CD4-positive, alpha-beta T cell treated with Interleukin-10 for 1 hour (primary cell): ENCODE measurements around the gene UGT1A10.
"Not testable (repeated sequence)": the region's sequence is repeated elsewhere in the genome, so short reads cannot be mapped to it uniquely, and the experiment has no call there.

Experiments
- DNase-seq: peaks from one replicate; pipeline ENCODE4 v3.0.0-alpha.2; 2020

Gene UGT1A10

DNA sequence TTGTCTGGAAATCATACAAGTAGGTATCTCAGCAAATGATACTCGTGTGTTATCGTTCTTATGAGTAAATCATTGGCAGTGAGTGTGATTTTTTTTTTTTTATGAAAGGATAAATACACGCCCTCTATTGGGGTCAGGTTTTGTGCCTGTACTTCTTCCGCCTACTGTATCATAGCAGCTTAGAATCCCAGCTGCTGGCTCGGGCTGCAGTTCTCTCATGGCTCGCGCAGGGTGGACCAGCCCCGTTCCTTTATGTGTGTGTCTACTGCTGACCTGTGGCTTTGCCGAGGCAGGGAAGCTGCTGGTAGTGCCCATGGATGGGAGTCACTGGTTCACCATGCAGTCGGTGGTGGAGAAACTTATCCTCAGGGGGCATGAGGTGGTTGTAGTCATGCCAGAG lies at the start of gene UGT1A10:
TSS of gene UGT1A10 (plus strand) at position 143 of the 400 bp plus-strand sequence. CDS start at position 218, 75 bp downstream.
- DNase-seq, result not testable (repeated sequence)

DNA sequence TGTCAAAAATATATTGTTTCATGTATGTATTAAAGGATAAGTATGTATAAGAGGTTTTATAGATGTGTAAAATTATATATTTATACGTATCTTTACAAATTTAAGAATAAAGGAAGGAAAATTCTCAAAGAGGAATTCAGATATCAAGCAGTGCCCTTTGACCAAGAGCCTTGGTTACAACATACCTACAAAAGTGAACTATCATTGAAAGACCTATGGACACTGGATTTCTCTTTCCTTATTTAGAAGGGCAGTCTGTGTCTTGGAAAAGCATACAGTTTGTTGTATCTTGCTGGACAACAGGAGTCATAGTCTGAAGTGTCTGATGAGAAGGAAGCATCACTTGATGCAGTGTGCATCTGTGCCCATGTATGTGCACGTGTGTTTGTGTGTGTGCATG lies 47.8 kb upstream of the UGT1A10 start:
- no peak for DNase-seq

- not testable (repeated sequence) for DNase-seq
These were observed 43.5 kb upstream of the UGT1A10 start for GRCh38 chr2:233592706-233593105.

GRCh38 chr2:233593201-233593600 lies 43.0 kb upstream of the UGT1A10 start:
- no peak for DNase-seq

DNA sequence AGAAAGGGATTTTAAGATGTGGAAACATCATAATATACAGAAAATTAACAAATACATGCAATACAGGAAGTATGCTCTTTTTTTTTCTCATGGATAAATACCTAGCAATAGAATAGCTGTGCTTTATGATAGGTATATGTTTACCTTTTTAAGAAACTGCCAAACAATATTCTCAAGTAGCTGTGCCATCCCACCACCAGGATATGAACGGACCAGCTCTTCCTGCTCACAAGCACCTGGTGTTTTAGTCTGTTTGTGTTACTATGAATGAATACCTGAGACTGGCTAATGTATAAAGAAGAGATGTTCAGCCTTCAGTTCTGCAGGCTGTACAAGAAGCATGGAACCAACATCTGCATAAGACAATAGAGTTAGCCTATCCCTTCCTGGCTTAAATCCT lies 38.7 kb upstream of the UGT1A10 start:
- DNase-seq, result no peak

DNA sequence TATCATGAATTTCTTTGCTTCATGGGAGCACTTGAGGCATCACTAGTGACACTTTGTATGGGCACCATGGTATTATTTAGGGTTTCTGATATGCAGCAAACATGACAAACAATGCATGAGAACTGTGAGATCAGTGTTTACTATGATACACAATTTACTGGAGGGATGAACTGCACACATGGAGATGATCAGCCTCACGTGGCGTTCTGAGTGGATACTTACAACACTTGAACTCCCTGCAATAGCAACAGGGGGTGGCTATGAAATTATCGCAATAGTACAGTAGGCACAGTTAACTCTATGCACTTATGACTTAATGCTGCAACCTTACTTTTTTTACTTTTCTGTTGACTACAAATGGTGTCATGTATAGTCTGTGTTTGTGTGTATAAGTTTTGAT lies 37.3 kb upstream of the UGT1A10 start:
- no peak for DNase-seq

DNA sequence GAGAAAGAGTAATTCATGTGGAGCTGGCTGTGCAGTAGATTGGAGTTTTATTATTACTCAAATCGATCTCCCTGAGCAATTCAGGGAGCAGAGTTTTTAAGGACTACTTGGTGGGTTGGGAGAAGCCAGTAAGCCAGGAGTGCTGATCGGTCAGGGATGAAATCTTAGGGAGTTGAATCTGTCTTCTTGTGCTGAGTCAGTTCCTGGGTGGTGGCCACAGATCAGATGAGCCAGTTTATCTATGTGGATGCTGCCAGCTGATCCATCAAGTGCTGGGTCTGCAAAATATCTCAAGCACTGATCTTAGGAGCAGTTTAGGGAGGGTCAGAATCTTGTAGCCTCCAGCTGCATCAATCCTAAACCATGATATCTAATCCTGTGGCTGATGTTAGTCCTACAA lies 35.9 kb upstream of the UGT1A10 start:
- DNase-seq, result no peak

- DNase-seq, result no peak
These were observed 34.2 kb upstream of the UGT1A10 start for GRCh38 chr2:233602076-233602475.

DNA sequence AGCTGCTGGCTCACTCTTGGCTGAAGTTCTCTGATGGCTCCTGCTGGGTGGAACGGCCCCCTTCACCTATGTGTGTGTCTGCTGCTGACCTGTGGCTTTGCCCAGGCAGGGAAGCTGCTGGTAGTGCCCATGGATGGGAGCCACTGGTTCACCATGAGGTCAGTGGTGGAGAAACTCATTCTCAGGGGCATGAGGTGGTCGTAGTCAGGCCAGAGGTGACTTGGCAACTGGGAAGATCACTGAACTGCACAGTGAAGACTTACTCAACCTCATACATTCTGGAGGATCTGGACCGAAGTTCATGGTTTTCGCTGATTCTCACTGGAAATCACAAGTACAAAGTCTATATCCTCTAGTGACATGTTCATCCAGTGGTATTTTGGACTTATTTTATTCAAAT lies 32.7 kb upstream of the UGT1A10 start:
- DNase-seq, result no peak

DNA sequence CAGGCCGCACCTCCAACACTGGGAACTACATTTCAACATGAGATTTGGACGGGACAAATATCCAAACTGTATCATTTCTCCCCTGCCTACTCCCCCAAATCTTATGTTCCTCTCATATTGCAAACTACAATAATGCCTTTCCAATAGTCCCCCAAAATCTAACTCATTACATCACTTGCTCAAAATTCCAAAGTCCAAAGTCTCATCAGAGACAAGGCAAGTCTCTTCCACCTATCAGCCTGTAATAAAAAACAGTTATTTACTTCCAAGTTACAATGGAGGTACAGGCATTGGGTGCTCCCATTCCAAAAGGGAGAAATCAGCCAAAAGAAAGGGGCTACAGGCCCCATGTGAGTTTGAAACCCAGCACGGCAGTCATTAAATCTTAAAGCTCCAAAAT lies 31.4 kb upstream of the UGT1A10 start:
- DNase-seq, result no peak

GRCh38 chr2:233605680-233606079 lies 30.6 kb upstream of the UGT1A10 start:
- no peak for DNase-seq

DNA sequence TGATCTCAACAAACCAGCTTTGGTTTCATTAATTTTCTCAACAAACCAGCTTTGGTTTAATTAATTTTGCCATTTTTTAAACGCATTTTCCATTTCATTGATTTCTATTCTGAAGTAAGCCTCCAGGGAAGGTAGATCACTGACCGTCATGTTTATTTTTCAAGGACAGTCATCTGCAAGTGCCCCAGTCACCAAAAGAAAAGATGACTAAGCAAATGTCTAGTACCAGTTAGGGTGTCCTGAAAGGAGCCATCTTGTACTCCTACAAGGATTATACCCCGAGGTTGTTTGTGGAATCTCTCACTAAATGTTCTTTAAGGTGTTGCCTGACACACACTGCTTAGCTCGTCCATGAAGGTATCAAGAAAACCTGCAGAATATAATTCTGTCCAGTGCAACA lies 25.0 kb upstream of the UGT1A10 start:
- no peak for DNase-seq

- not testable (repeated sequence) for DNase-seq
These were observed 18.8 kb upstream of the UGT1A10 start, which contains the start of gene UGT1A8 for GRCh38 chr2:233617476-233617875. UGT1A8 (plus strand) TSS chr2:233617633; CDS start chr2:233617708, 75 bp downstream.

GRCh38 chr2:233620204-233620603 lies 16.0 kb upstream of the UGT1A10 start:
- no peak for DNase-seq

DNA sequence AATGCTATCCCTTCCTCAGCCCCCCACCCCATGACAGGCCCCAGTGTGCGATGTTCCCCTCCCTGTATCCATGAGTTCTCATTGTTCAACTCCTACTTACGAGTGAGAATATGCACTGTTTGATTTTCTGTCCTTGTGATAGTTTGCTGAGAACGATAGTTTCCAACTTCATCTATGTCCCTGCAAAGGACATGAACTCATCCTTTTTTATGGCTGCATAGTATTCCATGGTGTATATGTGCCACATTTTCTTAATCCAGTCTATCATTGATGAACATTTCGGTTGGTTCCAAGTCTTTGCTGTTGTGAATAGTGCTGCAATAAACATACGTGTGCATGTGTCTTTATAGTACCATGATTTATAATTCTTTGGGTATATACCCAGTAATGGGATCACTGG lies 14.4 kb upstream of the UGT1A10 start:
- DNase-seq, result not testable (repeated sequence)

- no peak for DNase-seq
These were observed 8.8 kb upstream of the UGT1A10 start for GRCh38 chr2:233627331-233628025.

- DNase-seq, result no peak
These were observed 2.6 kb downstream of the UGT1A10 start for GRCh38 chr2:233638836-233639235.

- no peak for DNase-seq
These were observed 3.6 kb downstream of the UGT1A10 start for GRCh38 chr2:233639860-233640259.

DNA sequence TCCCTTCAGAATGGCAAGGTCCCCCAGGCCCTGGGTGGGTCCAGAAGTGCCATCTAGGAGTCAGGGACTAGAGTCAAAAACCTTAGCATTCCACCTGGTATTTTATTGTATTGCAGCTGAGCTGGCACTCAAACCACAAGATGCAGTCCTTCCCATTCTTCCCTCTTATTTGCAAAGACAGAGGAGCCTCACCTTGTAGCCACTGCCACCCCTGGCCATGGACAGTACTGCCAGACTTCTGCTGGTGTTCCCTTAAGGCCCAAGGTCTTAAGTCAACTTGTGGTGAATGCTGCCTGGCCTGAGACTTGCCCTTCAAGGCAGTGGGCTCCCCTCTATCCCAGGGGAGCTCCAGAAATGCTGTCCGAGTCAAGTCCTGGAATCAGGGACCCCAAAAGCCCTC lies 6.9 kb downstream of the UGT1A10 start:
- DNase-seq, result no peak

DNA sequence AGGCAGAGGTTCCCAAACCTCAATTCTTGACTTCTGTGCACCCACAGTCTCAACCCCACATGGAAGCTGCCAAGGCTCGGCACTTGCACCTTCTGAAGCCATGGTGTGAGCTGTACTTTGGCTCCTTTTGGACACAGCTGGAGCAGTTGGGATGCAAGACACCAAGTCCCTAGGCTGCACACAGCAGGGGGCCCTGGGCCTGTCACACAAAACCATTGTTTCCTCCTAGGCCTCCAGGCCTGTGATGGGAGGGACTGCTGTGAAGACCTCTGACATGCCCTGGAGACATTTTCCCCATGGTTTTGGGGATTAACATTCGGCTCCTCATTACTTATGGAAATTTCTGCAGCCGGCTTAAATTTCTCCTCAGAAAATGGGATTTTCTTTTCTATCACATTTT lies 9.8 kb downstream of the UGT1A10 start:
- not testable (repeated sequence) for DNase-seq

DNA sequence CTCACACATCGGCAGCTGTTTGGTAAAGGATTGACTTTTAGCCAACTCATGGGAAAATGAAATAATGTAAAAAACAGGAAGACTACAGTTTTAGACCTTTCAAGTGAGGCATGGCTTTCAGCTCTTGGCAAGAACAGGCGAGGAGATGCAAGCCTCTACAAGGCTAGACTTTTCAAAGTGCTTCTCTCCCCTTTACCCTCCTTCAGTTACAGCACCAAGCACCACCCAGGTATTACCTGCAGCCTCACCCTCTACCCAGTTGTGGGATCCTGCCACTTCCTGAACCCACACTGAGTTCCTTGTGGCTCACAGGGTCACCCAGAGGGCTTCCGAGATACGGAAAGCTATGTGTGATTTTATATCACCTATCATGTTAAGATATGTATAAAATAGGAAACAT lies 14.7 kb downstream of the UGT1A10 start:
- no peak for DNase-seq

GRCh38 chr2:233651430-233651829 lies 15.2 kb downstream of the UGT1A10 start:
- DNase-seq, result no peak

DNA sequence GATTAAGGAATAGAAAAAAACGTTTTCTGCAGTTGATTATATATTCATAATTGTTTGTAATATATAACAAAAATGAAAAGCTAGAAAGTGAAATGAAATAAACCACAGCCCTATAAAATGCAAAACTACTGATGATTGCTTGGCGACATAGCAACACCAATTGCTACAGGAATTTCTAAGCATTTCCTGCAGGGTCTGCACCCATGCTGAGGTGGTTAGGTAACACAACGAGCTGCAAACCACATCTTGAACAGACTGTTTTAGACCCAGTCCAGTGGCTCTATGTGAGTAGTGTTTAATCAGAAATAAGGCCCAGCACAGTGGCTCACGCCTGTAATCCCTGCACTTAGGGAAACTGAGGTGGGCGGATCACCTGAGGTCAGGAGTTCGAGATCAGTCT lies 18.3 kb downstream of the UGT1A10 start:
- DNase-seq, result no peak

GRCh38 chr2:233655043-233655442 lies 18.8 kb downstream of the UGT1A10 start:
- DNase-seq, result no peak

DNA sequence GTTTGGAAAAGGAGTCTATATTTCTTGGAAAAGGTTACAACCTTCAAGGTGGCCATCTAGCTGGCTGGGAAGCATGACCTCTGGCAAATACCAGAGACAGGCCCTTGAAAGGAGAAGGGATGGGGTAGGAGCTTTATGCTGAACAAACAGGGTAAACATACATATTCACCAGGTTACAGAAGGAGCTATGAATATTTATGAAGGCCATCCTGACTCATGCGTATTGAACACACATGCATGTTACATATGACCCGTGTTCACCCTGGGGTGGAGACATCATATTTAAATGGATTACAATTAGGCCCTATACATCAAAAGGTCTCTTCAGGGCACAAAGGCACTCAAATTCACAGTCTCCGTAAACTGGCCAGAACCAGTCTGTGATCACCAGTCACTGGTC lies 19.7 kb downstream of the UGT1A10 start:
- DNase-seq, result not testable (repeated sequence)
